ENCODE measurements around the gene RHEX.

The RHEX gene

GRCh38 chr1:206080026-206080820 lies 27.2 kb downstream of the RHEX start:
- H3K4me3 ChIP-seq (ENCODE audit: low read depth, low read length), result no peak overlapping the region
- DNase-seq (ENCODE audit: low read depth), result no peak
- TF ChIP-seq CTCF (IDR thresholded peaks at IDR 0.05; ENCODE audit: low read depth, low read length, missing control alignments), result no peak
- in situ Hi-C loops (cut with HindIII; ENCODE audit: low sequenced_read_pairs), result no loop called here

GRCh38 chr1:206081856-206082255 lies 28.9 kb downstream of the RHEX start:
- no peak for TF ChIP-seq CTCF (IDR thresholded peaks at IDR 0.05; ENCODE audit: low read depth, low read length, missing control alignments)
- in situ Hi-C loops (cut with HindIII; ENCODE audit: low sequenced_read_pairs), result no loop called here
- no peak for DNase-seq (ENCODE audit: low read depth)
- no peak overlapping the region for H3K4me3 ChIP-seq (ENCODE audit: low read depth, low read length)

GRCh38 chr1:206082831-206083695 lies 30.1 kb downstream of the RHEX start:
- in situ Hi-C loops (cut with HindIII; ENCODE audit: low sequenced_read_pairs), result no loop called here
- no peak for TF ChIP-seq CTCF (IDR thresholded peaks at IDR 0.05; ENCODE audit: low read depth, low read length, missing control alignments)
- H3K4me3 ChIP-seq (ENCODE audit: low read depth, low read length), result no peak overlapping the region
- DNase-seq (ENCODE audit: low read depth), result no peak

GRCh38 chr1:206083750-206084149 lies 30.8 kb downstream of the RHEX start:
- TF ChIP-seq CTCF (IDR thresholded peaks at IDR 0.05; ENCODE audit: low read depth, low read length, missing control alignments), result no peak
- in situ Hi-C loops (cut with HindIII; ENCODE audit: low sequenced_read_pairs), result no loop called here
- DNase-seq (ENCODE audit: low read depth), result no peak
- H3K4me3 ChIP-seq (ENCODE audit: low read depth, low read length), result no peak overlapping the region

- TF ChIP-seq CTCF (IDR thresholded peaks at IDR 0.05; ENCODE audit: low read depth, low read length, missing control alignments), result no peak
- H3K4me3 ChIP-seq (ENCODE audit: low read depth, low read length), result no peak overlapping the region
- in situ Hi-C loops (cut with HindIII; ENCODE audit: low sequenced_read_pairs), result no loop called here
- DNase-seq (ENCODE audit: low read depth), result no peak
These were observed 34.1 kb downstream of the RHEX start for GRCh38 chr1:206087091-206087490.

GRCh38 chr1:206089341-206089740 lies 36.4 kb downstream of the RHEX start:
- no peak overlapping the region for H3K4me3 ChIP-seq (ENCODE audit: low read depth, low read length)
- DNase-seq (ENCODE audit: low read depth), result no peak
- in situ Hi-C loops (cut with HindIII; ENCODE audit: low sequenced_read_pairs), result no loop called here
- no peak for TF ChIP-seq CTCF (IDR thresholded peaks at IDR 0.05; ENCODE audit: low read depth, low read length, missing control alignments)

Measured in astrocyte of the cerebellum (primary cell).